Upper lobe of left lung (tissue), 4 donors: ENCODE data around the gene ADISSP.

Experiments
- CTCF ChIP-seq, 6 experiments: fragments of 450-650 bp in 4 of 6; fragments of 200-600 bp in 2 of 6; sonication (generic) in 2 of 6; IDR thresholded peaks; one replicate each; pipeline ENCODE4 v1.5.1; 2016 to 2019; ENCODE audit warnings: antibody characterized with exemption in 6 of 6
- EP300 ChIP-seq, 4 donors: sonication (generic); formaldehyde crosslinking; IDR thresholded peaks; one replicate each; pipeline ENCODE4 v1.5.1; 2017; ENCODE audit warnings: antibody characterized with exemption in 4 of 4, control low read depth in 2 of 4
- POLR2A ChIP-seq, 4 donors: fragments of 450-650 bp; IDR thresholded peaks; one replicate each; pipeline ENCODE4 v1.5.1; 2016 to 2017; ENCODE audit warnings: antibody characterized with exemption in 4 of 4, mild to moderate bottlenecking in 2 of 4
- POLR2AphosphoS5 ChIP-seq, 2 donors: sonication (generic); formaldehyde crosslinking; IDR thresholded peaks; one replicate each; pipeline ENCODE4 v1.5.1; 2017; ENCODE audit warnings: antibody characterized with exemption in 2 of 2

- TF ChIP-seq POLR2A (IDR thresholded peaks at IDR 0.05) (no peak), POLR2AphosphoS5 (IDR thresholded peaks at IDR 0.05) (no peak), CTCF (IDR thresholded peaks at IDR 0.05) (no peak), EP300 (IDR thresholded peaks at IDR 0.05) (no peak)
Observed at GRCh38 chr20:3803289-3803688, 35.7 kb upstream of the ADISSP start.
